ENCODE data around the gene SH3TC1. TPM values are rescaled to one million over a fixed set of nuclear protein-coding genes. Genes with fewer than 3 reads are reported as not detected.

The SH3TC1 gene
- total RNA-seq, 1 donor from 2014 or later = 1.2 TPM

DNA sequence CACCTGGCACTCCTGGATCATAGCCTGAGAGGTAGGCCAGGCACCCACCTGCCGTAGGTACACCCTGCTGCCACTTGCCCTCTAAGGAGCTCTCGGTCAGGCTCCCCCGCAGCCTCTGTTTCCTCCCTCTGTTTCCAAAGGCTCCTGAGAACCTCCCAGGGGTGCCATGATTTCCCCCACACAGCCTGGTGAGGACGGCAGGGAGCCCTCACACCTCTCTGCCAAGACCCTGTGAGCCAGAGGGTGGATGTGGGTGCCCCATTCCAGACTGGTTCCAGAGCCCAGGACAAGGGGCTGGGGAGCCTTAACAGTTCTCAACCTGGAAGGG lies 38.9 kb upstream of the SH3TC1 start:
- peak overlapping the region; percentile 91 for H3K4me3 Mint-ChIP-seq (ENCODE audit: unreplicated experiment)
- peaks cover 21% of the 10 kb centered on the region for H3K27me3 Mint-ChIP-seq (ENCODE audit: low read depth)
- no peaks in the 10 kb centered on the region for H3K36me3 Mint-ChIP-seq (ENCODE audit: low read depth)
- H3K4me1 Mint-ChIP-seq (ENCODE audit: low read depth) = peaks cover 9% of the 10 kb centered on the region
- TF ChIP-seq, protein P1, sequence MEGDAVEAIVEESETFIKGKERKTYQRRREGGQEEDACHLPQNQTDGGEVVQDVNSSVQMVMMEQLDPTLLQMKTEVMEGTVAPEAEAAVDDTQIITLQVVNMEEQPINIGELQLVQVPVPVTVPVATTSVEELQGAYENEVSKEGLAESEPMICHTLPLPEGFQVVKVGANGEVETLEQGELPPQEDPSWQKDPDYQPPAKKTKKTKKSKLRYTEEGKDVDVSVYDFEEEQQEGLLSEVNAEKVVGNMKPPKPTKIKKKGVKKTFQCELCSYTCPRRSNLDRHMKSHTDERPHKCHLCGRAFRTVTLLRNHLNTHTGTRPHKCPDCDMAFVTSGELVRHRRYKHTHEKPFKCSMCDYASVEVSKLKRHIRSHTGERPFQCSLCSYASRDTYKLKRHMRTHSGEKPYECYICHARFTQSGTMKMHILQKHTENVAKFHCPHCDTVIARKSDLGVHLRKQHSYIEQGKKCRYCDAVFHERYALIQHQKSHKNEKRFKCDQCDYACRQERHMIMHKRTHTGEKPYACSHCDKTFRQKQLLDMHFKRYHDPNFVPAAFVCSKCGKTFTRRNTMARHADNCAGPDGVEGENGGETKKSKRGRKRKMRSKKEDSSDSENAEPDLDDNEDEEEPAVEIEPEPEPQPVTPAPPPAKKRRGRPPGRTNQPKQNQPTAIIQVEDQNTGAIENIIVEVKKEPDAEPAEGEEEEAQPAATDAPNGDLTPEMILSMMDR (IDR thresholded peaks at IDR 0.05) = no peak
- no peak overlapping the region for H3K27ac Mint-ChIP-seq (ENCODE audit: unreplicated experiment)
- DNase-seq (ENCODE audit: low spot score) = no peak
- no peaks in the 10 kb centered on the region for H3K9me3 Mint-ChIP-seq (ENCODE audit: low read depth)

DNA sequence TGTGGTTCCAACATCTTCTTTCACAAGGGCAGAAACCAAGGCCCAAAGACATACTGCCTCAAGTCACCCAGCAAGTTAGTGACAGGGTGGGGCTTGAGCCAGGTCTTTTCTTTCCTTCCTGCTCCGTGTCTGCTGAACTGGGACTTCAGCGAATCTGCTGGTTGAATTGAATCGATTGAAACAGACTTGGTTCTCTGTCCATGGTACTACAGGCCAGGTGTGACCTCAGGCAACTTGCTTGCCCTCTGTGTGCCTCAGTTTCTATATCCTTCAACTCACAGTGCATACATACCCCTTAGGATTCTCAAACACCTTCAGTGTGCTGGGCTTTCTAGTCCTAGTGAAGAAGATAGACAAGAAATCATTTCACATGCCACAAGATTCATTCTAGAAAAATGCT lies 38.5 kb upstream of the SH3TC1 start:
- Mint-ChIP-seq H3K36me3 (ENCODE audit: low read depth) (no peaks in the 10 kb centered on the region), H3K27me3 (ENCODE audit: low read depth) (peaks cover 21% of the 10 kb centered on the region), H3K4me3 (ENCODE audit: unreplicated experiment) (no peak overlapping the region), H3K27ac (ENCODE audit: unreplicated experiment) (no peak overlapping the region), H3K4me1 (ENCODE audit: low read depth) (peaks cover 9% of the 10 kb centered on the region), H3K9me3 (ENCODE audit: low read depth) (no peaks in the 10 kb centered on the region)
- TF ChIP-seq, protein P1 (IDR thresholded peaks at IDR 0.05) = no peak
- DNase-seq (ENCODE audit: low spot score) = no peak

DNA sequence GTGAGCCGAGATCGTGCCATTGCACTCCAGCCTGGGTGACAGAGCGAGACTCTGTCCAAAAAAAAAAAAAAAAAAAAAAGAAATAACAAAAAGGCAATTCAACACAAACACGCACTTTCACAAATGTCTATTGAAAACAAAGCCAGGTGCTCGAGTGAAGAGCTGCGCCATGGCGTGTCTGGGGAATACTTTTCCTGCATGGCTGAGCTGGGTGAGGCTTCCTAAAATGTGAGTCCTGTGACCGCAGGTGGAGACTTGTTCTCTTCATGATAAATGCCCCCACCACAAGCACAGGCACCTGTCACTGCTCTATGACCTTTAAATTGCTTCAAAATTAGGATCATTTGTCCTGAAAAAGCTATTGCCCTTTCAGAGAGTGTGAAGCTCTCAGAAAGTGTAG lies 36.5 kb upstream of the SH3TC1 start:
- DNase-seq (ENCODE audit: low spot score) = no peak
- Mint-ChIP-seq H3K27me3 (ENCODE audit: low read depth) (peaks cover 33% of the 10 kb centered on the region), H3K36me3 (ENCODE audit: low read depth) (no peaks in the 10 kb centered on the region), H3K4me1 (ENCODE audit: low read depth) (peaks cover 9% of the 10 kb centered on the region), H3K4me3 (ENCODE audit: unreplicated experiment) (no peak overlapping the region), H3K27ac (ENCODE audit: unreplicated experiment) (no peak overlapping the region), H3K9me3 (ENCODE audit: low read depth) (no peaks in the 10 kb centered on the region)
- TF ChIP-seq, protein P1 (IDR thresholded peaks at IDR 0.05) = no peak

DNA sequence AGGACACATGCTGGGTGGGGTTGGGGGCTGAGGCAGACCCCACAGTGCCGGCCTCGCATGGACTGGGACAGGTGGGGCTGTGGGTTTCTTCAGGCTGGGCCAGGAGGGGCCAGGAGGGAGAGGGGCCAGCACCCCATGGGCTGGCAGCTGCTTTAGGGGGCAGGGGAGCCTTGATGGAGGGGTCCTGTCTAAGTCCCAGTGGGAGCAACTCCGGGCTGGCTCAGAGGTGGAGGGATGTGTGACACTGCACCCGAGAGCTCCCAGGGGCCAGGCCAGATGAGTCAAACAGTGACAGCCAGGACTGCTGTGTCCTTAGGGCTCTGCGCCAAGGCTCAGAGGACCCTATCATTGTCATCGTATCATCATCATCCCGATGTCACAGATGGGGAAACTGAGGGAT lies 36.1 kb upstream of the SH3TC1 start:
- H3K4me1 Mint-ChIP-seq (ENCODE audit: low read depth) = peaks cover 9% of the 10 kb centered on the region
- peaks cover 33% of the 10 kb centered on the region for H3K27me3 Mint-ChIP-seq (ENCODE audit: low read depth)
- no peaks in the 10 kb centered on the region for H3K9me3 Mint-ChIP-seq (ENCODE audit: low read depth)

GRCh38 chr4:8163436-8164193 lies 35.5 kb upstream of the SH3TC1 start:
- TF ChIP-seq, protein P1 (IDR thresholded peaks at IDR 0.05) = no peak
- Mint-ChIP-seq H3K9me3 (ENCODE audit: low read depth) (peaks cover 5% of the 10 kb centered on the region), H3K4me1 (ENCODE audit: low read depth) (peaks cover 9% of the 10 kb centered on the region), H3K36me3 (ENCODE audit: low read depth) (peaks cover 2% of the 10 kb centered on the region), H3K4me3 (ENCODE audit: unreplicated experiment) (no peak overlapping the region), H3K27ac (ENCODE audit: unreplicated experiment) (no peak overlapping the region), H3K27me3 (ENCODE audit: low read depth) (peaks cover 33% of the 10 kb centered on the region)
- DNase-seq (ENCODE audit: low spot score) = no peak

More for the DNA sequence above, 36.1 kb upstream of the SH3TC1 start:
- H3K27ac Mint-ChIP-seq (ENCODE audit: unreplicated experiment) = no peak overlapping the region
- H3K36me3 Mint-ChIP-seq (ENCODE audit: low read depth) = no peaks in the 10 kb centered on the region
- no peak overlapping the region for H3K4me3 Mint-ChIP-seq (ENCODE audit: unreplicated experiment)
- TF ChIP-seq, protein P1 (IDR thresholded peaks at IDR 0.05) = no peak
- no peak for DNase-seq (ENCODE audit: low spot score)

All from chondrocyte (in vitro differentiated cells).